ENCODE measurements around the gene UVSSA. TPM values are rescaled to one million over a fixed set of nuclear protein-coding genes. Genes with fewer than 3 reads are reported as not detected.

Gene UVSSA
- total RNA-seq, 2 donors from 2014 or later, result 50.4 to 61.6 TPM

GRCh38 chr4:1299301-1299860 lies 47.6 kb upstream of the UVSSA start:
- H3K36me3 ChIP-seq (ENCODE audit: control insufficient read depth, insufficient read depth, low read length), result peaks cover 29% of the 10 kb centered on the region

GRCh38 chr4:1300466-1301455 lies 46.2 kb upstream of the UVSSA start:
- peaks cover 50% of the 10 kb centered on the region for H3K36me3 Mint-ChIP-seq (ENCODE audit: low read depth)
- no peaks in the 10 kb centered on the region for H3K27me3 Mint-ChIP-seq (ENCODE audit: insufficient read depth)
- Histone ChIP-seq H3K36me3 (ENCODE audit: control insufficient read depth, insufficient read depth, low read length) (peaks cover 34% of the 10 kb centered on the region), H3K4me3 (ENCODE audit: low read length) (no peak overlapping the region), H3K27me3 (ENCODE audit: control insufficient read depth, insufficient read depth, low read length, poor library complexity, severe bottlenecking) (no peaks in the 10 kb centered on the region), H3K27ac (ENCODE audit: low read depth, low read length) (no peak overlapping the region), H3K9ac (ENCODE audit: extremely low read depth, low read length, poor library complexity, severe bottlenecking) (no peak overlapping the region), H3K4me1 (ENCODE audit: control insufficient read depth, insufficient read depth, low read length) (peaks cover 2% of the 10 kb centered on the region), H3K9me3 (ENCODE audit: control insufficient read depth, low read length) (no peaks in the 10 kb centered on the region)
- no peak for TF ChIP-seq CTCF (conservative IDR thresholded peaks at IDR 0.05)
- no peak overlapping the region for H3K4me3 Mint-ChIP-seq
- WGBS, 2 experiments (ENCODE audit: insufficient coverage in 1 of 2, insufficient read length in 1 of 2), result 90 to 91% methylated on average over 37 to 40 of the region's 40 CpGs
- no peak for DNase-seq
- peak overlapping the region; percentile 12 for H3K27ac Mint-ChIP-seq
- peaks cover 18% of the 10 kb centered on the region for H3K4me1 Mint-ChIP-seq
- H3K9me3 Mint-ChIP-seq, result no peaks in the 10 kb centered on the region

More at GRCh38 chr4:1299301-1299860, 47.6 kb upstream of the UVSSA start:
- Histone ChIP-seq H3K27ac (ENCODE audit: low read depth, low read length) (no peak overlapping the region), H3K9me3 (ENCODE audit: control insufficient read depth, low read length) (no peaks in the 10 kb centered on the region), H3K27me3 (ENCODE audit: control insufficient read depth, insufficient read depth, low read length, poor library complexity, severe bottlenecking) (no peaks in the 10 kb centered on the region), H3K9ac (ENCODE audit: extremely low read depth, low read length, poor library complexity, severe bottlenecking) (no peak overlapping the region), H3K4me3 (ENCODE audit: low read length) (no peak overlapping the region), H3K4me1 (ENCODE audit: control insufficient read depth, insufficient read depth, low read length) (peaks cover 2% of the 10 kb centered on the region)
- H3K27ac Mint-ChIP-seq, result no peak overlapping the region
- WGBS, 2 experiments (ENCODE audit: insufficient coverage in 1 of 2, insufficient read length in 1 of 2), result 89 to 91% methylated on average over 11 to 15 of the region's 15 CpGs
- DNase-seq, result no peak
- H3K27me3 Mint-ChIP-seq (ENCODE audit: insufficient read depth), result no peaks in the 10 kb centered on the region
- TF ChIP-seq CTCF (conservative IDR thresholded peaks at IDR 0.05), result no peak
- H3K36me3 Mint-ChIP-seq (ENCODE audit: low read depth), result peaks cover 46% of the 10 kb centered on the region
- H3K4me1 Mint-ChIP-seq, result peaks cover 18% of the 10 kb centered on the region
- no peak overlapping the region for H3K4me3 Mint-ChIP-seq
- H3K9me3 Mint-ChIP-seq, result no peaks in the 10 kb centered on the region

GRCh38 chr4:1302159-1302558 lies 44.8 kb upstream of the UVSSA start:
- no peaks in the 10 kb centered on the region for H3K27me3 Mint-ChIP-seq (ENCODE audit: insufficient read depth)
- no peak overlapping the region for H3K27ac ChIP-seq (ENCODE audit: low read depth, low read length)
- no peak for TF ChIP-seq CTCF (conservative IDR thresholded peaks at IDR 0.05)
- H3K4me1 ChIP-seq (ENCODE audit: control insufficient read depth, insufficient read depth, low read length), result peaks cover 2% of the 10 kb centered on the region
- peaks cover 10% of the 10 kb centered on the region for H3K4me1 Mint-ChIP-seq
- 30 to 90% methylated on average over 2 to 4 of the region's 4 CpGs for WGBS, 2 experiments (ENCODE audit: insufficient coverage in 1 of 2, insufficient read length in 1 of 2)
- no peak for DNase-seq
- H3K9ac ChIP-seq (ENCODE audit: extremely low read depth, low read length, poor library complexity, severe bottlenecking), result no peak overlapping the region
- no peaks in the 10 kb centered on the region for H3K27me3 ChIP-seq (ENCODE audit: control insufficient read depth, insufficient read depth, low read length, poor library complexity, severe bottlenecking)
- peaks cover 34% of the 10 kb centered on the region for H3K36me3 ChIP-seq (ENCODE audit: control insufficient read depth, insufficient read depth, low read length)
- no peak overlapping the region for H3K4me3 Mint-ChIP-seq
- H3K36me3 Mint-ChIP-seq (ENCODE audit: low read depth), result peaks cover 47% of the 10 kb centered on the region
- no peaks in the 10 kb centered on the region for H3K9me3 ChIP-seq (ENCODE audit: control insufficient read depth, low read length)
- no peaks in the 10 kb centered on the region for H3K9me3 Mint-ChIP-seq
- no peak overlapping the region for H3K27ac Mint-ChIP-seq
- H3K4me3 ChIP-seq (ENCODE audit: low read length), result no peak overlapping the region
